Stimulated activated CD4-positive, alpha-beta T cell treated with anti-CD3 and anti-CD28 coated beads, Interleukin-2, amount 100 ng/mL, for 4 hours (primary cell): ENCODE results near the gene ZNF474.
"Not testable (repeated sequence)": the region's sequence is repeated elsewhere in the genome, so short reads cannot be mapped to it uniquely, and the experiment has no call there.

ENCODE experiments used
- DNase-seq: peaks from one replicate; pipeline ENCODE4 v3.0.0-alpha.2; 2020; ENCODE audit warnings: low read depth

Gene ZNF474

DNA sequence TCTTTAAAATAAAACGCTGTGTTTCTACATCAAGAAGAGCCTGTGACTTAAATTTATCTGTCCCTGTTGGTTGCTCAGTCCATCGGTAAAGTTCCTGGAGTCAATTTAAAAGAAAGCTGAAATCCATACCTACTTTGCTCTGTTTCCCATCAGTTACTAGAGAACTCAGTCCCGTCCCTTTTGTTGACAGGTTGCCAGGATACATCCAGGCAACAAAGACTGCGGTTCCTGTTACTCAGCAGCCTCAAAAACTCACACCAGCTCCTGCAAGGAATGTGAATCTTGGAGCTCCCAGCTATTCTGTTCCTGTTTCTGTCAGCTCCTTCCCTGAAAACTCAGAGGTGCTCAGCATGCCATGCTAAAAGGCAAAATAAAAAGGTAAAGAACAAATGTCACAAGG is at the start of gene ZNF474:
TSS of gene ZNF474 (plus strand) at position 241 of the 400 bp plus-strand sequence. CDS start 22,445 bp downstream, outside the sequence.
- DNase-seq = no peak

DNA sequence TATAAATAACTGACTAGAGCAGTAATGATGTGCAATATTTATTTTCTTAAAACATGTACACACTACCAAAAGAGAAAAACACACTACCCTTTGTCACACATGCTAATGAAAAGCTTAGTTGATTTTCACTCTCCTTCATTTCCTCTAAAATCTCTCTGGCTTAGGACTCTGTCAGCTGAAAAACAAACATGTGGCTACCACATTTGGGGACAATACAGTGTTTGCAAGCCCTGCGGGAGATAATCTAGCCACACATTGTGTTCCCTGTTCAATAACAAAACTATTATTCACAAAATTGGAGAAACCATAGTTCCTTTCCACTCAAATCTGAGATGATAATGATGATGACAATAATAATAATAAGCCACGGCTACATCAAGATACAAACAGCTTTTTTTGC is 47.8 kb upstream of the ZNF474 start:
- no peak for DNase-seq

DNA sequence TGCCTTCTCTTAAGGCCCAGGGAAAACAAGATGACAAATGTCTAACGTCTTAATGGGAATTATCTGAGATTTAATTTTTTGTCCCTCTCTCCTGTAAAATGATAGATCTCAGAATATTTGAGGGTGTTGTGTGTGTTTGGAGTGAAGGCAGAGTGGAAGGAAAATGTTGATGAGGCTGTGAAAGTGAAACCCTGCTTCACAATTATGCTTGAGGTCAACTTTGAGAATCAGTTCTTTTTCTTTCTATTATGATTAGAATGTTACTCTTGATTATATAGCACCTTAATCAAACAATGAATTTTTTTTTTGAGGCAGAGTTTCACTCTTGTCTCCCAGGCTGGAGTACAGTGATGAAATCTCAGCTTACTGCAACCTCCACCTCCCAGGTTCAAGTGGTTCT is 45.8 kb upstream of the ZNF474 start:
- no peak for DNase-seq

- no peak for DNase-seq
Measured at GRCh38 chr5:122085041-122085440, 44.3 kb upstream of the ZNF474 start.

DNA sequence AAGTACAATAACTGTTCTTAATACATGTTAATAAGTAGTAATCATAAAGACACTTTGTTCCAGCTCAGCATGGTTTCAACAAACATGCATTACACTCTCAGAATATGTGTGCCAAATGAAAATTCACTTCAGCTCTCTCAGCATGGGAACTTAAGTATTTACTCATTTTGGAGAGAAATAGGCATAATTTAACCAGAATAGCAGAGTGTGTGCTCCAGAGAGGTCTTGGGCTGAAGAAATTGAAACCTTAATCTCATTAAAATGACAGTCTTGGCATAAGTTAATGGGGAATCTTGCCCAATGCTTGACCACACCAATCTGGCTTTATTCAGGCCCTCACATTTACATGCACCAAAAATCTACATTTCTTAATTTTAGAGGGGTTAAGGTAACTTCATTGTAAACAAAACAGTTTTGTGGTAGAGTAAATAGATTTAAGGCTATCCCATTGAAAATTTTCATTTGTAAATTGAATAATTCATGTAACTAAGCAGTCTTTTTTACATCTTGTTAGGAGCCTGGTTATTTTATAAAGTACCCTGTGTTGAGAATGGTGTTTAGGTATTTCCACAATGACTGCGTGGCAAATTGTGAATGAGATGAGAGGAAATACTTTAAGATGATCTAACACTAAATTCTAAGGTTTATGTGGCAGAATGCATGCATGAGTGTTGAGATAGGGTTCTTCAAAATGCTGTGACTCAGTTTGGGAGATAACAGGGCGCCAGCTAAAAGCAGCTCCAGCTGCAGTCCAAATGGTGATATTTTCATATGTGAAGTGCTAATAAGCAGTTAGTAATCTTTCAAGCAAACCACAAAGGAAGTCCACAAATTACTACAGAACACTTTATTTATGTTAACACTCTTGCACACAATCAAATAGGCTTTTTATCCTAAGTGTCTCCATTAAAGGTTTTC is 40.0 kb upstream of the ZNF474 start:
- no peak for DNase-seq

DNA sequence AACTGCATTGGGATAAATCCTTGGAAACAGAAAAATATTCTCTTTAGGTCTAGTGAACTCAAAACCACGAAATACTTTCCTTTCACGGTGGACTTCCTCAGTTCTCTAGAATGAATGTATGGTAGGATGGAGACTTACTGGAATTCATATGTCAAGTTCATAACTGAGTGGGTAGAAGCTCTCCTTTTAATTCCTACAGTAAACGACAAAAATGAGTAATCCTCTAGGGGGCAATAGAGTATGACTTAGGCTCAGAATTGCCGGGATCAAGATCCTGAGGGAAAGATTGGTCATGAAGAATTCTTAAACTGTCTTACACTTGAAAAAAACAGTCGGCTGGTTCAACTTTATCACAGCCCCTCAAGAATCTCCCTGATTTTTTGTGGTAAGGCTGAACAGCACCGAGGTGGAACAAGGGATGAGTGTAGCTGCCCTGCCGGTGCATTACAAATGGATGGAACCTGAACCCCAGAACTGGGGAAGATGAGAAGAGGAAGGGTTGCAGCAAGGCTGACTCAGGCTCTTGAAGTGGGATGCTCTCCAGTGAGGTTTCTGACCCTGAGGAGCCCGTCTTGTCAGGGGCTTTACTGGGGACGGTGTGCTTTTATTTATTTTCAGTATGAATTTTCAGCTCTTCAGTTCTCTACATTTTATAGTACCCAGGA is 37.3 kb upstream of the ZNF474 start:
- DNase-seq = no peak

- no peak for DNase-seq
Measured at GRCh38 chr5:122093415-122094180, 35.7 kb upstream of the ZNF474 start.

DNA sequence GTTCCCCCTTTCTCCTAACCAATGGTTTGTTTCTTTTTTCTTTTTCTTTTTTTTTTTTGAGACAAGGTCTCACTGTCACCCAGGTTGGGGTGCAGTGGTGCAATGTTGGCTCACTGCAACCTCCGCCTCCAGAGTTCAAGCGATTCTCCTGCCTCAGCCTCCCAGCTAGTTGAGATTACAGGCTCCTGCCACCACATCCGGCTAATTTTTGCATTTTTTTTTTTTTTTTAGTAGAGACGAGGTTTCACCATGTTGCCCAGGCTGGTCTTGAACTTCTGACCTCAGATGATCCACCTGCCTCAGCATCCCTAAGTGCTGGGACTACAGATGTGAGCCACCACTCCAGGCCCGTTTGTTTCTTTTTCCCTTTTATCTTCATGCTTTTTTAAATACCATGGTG is 35.1 kb upstream of the ZNF474 start:
- not testable (repeated sequence) for DNase-seq

DNA sequence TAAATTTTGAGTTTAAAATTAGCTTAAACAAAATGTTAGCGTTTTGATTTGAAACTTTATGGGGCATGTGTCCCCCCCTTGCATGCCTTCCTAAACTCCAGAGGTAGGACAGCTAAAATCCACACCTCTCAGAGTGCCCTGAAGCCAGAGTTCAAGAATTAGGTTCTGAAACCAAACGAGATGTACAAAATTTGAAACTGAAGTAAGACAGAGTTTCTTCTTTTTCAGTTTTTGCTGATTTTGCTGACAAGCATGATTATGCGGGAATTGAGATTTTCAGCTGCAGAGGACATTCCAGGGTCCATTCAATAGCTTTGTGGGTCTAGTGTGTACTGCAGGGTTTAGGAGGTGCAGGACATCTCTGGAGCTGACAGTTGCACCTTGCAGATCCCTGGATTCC is 34.2 kb upstream of the ZNF474 start:
- no peak for DNase-seq

DNA sequence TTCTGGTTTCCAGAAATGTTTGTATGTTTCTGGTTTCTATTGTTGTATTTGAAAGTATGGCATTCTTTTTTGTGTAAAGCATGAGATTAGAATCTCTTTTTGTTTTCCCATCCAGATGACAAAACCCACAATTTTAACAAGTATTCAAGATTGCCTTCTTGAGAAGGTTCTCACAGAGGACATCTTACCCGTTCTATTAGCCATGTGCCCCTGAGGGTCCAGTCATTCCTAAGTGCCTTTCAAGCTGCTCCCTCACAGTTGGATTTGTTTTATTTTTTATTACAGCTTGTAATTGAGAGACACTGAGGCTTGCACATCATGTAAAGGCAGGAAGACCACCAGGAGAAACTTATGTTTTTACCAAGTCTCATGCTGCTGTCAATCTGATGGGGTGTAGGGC is 32.0 kb upstream of the ZNF474 start:
- DNase-seq = no peak

DNA sequence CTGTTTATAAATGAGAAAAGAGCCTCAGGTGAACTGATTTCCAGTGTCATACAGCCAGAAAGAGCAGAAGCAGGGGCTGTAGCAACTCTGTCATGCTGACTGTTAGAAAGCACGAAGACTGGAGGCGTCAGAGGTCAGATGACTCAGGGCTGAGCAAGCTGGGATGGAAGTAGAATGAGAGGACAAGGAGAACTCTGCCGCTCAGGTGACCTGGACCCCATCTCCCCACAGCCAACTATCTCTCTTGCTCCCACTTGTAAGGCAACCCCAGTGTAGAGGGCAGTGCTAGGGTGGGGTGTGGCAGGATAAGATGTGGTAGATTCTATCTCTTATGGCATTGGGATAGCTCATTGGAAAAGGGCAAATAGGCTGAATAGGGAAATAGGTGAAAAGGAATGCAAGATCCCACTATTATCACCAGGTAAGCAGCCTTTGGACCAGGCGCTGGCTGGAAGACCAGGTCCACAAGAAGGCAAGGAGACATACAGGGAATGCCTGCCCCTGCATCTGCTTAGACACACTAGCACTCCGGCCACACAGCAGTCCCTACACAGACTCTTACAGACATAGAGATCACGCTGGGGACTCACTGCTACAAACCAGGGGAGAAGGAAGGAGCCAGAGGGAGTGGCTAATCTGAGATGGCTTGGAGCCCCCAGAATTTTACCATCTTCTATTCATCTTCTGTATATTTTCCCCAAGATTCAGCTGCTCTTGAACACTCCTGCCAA is 30.1 kb upstream of the ZNF474 start:
- DNase-seq = no peak

- no peak for DNase-seq
Measured at GRCh38 chr5:122101636-122102285, 27.6 kb upstream of the ZNF474 start.

GRCh38 chr5:122102825-122103224 is 26.5 kb upstream of the ZNF474 start:
- DNase-seq = no peak

DNA sequence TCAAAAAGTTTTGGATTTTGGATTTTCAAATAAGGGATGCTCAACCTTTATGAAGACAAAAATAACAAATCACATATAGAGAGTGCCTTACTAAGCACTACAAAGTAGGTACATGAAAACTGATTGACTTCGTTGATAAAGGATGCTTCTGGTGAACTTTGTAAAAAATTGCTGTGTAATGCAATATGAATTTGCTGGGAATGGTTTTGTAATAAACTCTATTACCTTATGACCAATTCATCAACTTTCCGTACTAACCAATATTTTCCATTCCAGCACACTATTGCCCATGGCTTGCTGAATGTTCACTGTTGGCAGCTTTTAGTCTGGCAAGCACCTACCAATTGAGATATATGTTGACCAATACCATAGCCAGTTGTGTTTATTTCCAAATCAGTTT is 23.4 kb upstream of the ZNF474 start:
- no peak for DNase-seq

DNA sequence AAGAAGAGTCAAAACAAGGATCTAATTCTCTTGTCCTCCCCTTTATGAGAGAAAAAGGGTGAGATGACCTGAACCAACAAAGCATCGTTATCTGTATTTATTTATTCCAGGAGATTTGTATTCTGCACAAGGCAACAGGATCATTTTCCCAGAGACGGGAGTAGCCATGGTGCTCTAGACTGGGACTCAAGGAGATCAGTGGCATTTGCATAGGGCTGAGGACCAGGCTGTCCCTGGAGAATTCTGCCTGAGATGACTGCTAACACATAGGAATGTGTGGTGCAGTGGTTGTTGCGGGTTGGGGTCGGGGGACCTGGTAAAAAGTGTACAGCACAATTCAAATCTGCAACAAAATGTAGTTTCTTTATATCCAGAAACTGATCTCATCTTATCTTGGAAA is 22.3 kb upstream of the ZNF474 start:
- no peak for DNase-seq

- no peak for DNase-seq
Measured at GRCh38 chr5:122110987-122111386, 18.4 kb upstream of the ZNF474 start.

GRCh38 chr5:122111460-122111859 is 17.9 kb upstream of the ZNF474 start:
- DNase-seq = no peak

DNA sequence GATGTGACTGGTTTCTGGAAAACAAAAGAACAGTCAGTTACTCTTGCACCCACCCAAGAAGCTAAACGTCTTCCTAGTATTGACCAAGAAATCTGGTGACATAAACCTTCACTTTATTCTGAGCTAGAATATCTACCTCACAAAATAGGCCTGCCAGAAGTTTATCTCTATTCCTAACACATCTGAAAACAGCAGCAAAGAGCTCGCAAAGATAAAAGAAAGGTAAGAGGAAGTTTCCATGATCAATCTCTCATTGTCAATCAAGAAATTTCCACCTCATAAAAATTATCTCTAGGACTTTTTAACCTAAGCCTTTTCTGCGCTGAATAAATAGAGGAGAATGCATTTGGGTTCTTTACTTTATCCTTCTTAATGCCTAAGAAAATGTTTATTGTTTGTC is 17.3 kb upstream of the ZNF474 start:
- no peak for DNase-seq

DNA sequence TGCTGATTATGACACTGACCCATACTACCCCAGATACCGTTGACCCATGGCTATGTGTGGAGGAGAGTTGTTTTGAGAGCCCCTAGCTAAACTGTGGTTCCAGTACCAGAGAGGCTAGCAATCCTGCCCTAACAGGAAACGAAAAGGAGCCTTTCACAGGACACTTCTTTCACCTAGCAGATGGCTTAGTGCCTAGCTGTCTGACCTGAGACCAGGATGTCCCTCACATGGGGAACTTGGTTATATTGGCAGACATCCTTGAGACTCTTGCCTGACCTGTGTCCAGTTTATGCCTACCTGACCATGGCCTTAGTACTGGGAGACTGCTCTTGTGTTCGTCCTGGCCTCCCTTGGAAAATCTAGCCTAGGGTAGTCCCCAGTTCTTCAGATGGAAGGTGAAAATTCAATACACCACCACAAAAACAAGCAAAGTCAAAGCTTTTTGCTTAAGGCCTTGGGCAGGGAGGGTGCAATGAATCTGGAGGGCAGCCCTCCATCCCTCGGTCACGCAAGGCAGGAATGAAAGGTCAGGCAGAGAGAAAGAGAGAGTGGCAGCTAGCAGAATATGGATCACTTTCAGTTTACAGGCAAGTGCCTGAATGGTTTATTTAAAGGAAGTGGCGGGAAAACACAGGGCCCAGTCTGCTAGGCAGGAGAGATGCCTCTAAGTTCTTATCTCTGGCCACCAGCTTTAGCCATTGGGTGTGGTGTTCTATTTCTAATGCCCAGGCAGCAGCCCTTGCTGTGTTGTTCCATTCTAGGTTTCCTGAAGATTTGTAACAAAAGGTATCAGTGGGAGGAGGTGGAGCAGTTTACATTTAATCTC is 16.4 kb upstream of the ZNF474 start:
- DNase-seq = no peak

- DNase-seq = no peak
Measured at GRCh38 chr5:122114501-122114900, 14.8 kb upstream of the ZNF474 start.
